SKM-1 (cell line): ENCODE measurements around the gene CLTB.

Source experiments
- DNase-seq: peaks from one replicate; lab custom pipeline; 2025; ENCODE audit not compliant: unreplicated experiment; lab: John Stamatoyannopoulos, UW

Gene CLTB

GRCh38 chr5:176405656-176406435 lies 10.5 kb downstream of the CLTB start:
- no peak for DNase-seq

GRCh38 chr5:176401281-176402205 lies 14.8 kb downstream of the CLTB start:
- DNase-seq = no peak

DNA sequence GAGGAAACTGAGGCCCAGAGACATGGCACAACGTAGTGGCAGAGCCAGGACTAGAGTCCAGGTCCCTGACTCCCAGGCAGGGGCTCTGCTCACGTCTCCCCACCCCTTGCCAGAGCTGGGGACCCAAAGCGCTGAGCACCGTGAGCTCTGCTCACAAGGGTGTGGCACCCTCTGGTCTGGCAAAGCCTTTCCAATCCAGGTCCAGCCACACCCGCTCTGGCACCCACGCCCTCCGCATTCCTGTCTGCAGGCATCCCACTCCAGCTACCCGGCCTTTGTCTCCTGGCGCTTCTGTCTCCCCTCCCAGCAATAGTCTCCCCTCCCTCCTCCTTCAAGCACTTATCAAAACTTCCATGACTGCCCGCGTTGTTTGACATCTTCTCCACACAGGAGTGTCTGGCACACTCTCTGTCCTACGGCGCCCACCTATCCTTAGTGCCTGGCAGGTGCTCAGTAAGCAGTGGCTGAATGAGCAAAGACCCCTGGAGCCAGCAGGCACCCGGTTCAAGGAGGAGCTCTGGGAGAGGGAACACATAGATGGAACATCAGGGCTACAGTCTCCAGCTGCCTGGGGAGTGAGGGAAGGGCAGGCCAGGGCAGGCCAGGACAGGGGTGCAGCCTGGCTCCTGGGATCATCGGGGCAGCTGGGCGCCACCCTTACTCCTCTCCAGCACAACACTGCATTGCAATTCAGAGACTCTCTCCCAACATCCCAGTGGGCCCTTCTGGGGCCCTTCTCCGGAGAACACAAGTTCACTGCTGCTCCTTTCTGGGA lies 15.8 kb downstream of the CLTB start:
- no peak for DNase-seq

DNA sequence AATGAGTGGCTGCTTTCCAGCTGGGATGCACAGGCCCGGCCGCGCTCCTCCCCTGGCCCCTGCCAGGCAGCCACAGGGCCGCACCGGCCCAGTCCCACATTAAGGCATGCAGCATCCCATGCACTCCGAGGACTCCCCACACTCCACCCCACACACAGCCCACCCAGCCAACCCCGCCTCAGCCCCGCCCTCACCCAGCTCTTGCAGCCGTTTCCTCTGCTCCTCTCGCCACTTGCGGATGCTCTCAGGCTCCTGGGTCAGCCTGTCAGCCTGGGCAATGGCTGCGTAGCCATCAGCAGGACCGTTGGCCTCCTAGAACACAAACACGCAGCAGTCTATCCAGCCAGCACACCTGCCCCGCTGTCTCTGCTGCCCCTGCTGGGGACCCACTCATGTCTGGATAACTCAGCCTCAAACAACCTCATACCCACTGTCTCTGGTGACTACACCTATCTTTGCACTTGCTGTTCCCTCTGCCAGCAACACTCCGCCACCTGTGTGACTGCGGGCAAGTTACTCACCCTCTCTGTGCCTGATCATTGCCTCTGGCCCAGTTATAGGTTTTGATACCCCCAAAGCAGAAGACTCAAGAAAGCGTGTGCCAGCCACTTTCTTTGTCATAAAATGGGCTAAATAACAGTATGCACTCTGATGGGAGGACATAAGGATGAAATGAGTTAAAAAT lies 18.5 kb downstream of the CLTB start:
- no peak for DNase-seq

GRCh38 chr5:176396330-176396729 lies 20.0 kb downstream of the CLTB start:
- no peak for DNase-seq

GRCh38 chr5:176394881-176395675 lies 21.3 kb downstream of the CLTB start:
- DNase-seq = no peak

DNA sequence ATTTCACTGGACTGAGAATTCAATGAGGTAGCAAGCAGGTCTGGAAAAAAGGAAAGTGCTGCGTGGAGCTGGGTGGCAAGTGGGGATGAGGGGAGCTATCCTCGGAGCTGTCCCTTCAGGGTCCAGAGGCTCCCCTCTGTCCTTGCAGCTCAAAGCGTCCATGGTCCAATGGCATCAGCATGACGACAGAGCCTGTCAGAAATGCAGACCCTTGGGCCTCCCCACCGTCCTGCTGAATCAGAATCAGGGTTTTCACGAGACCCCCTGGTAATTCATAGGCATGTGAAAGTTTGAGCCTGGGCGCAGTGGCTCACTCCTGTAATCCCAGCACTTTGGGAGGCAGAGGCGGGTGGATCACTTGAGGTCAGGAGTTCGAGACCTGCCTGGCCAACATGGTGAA lies 22.2 kb downstream of the CLTB start:
- DNase-seq = no peak

DNA sequence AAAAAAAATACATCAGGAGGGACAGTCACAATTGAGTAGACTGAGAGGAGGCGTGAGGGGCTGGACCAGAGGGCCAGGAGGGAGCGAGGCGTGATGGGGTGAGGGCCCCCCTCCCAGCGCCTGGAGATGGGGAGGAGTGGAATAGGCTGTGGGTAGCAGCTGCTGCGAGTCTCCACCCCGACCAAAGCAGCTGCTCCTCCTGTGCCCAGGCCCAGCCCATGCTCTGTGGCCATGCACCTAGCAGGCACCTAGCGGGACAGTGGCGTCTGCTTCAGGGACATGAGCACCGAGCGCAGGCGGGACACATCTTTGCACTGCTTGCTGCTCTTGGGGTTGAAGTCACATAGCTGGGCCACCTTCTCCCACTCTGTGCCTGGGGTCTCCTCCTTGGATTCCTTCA lies 23.8 kb downstream of the CLTB start:
- no peak for DNase-seq

GRCh38 chr5:176391999-176392398 lies 24.3 kb downstream of the CLTB start:
- peak; percentile 52 for DNase-seq

DNA sequence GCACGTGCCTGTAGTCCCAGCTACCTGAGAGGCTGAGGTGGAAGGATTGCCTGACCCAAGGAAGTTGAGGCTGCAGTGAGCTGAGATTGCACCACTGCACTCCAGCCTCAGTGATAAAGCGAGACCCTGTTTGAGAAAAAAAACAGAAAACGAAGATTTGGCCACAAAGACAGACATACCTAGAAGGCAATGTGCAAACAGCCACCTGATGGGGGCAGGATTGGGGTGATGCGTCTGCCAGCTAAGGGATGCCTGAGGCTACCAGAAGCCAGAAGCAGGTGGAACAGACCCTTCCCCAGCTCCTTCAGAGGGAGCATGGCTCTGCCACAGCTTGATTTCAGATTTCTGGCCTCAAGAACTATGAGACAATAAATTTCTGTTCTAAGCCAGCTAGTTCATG lies 24.9 kb downstream of the CLTB start:
- DNase-seq = no peak

GRCh38 chr5:176389135-176390123 lies 26.9 kb downstream of the CLTB start:
- no peak for DNase-seq

GRCh38 chr5:176388444-176389134 lies 27.8 kb downstream of the CLTB start, which contains the start of the genes HIGD2A and NOP16:
Gene HIGD2A, plus strand, starts transcription at chr5:176388751. Its CDS starts 69 bp downstream, at chr5:176388820.
Gene NOP16, minus strand, starts transcription at chr5:176388598. Its CDS starts 59 bp downstream, at chr5:176388539.
- DNase-seq = peak; percentile 99

- no peak for DNase-seq
Measured at GRCh38 chr5:176388003-176388443, 28.3 kb downstream of the CLTB start.

- no peak for DNase-seq
Measured at GRCh38 chr5:176387384-176387925, 28.9 kb downstream of the CLTB start.

- no peak for DNase-seq
Measured at GRCh38 chr5:176386491-176386890, 29.8 kb downstream of the CLTB start.

- no peak for DNase-seq
Measured at GRCh38 chr5:176384991-176385390, 31.3 kb downstream of the CLTB start.

- DNase-seq = no peak
Measured at GRCh38 chr5:176384366-176384930, 31.9 kb downstream of the CLTB start.
